WTC11 (cell line): ENCODE results near the gene BTBD1. TPM values are rescaled to one million over a fixed set of nuclear protein-coding genes. Genes with fewer than 3 reads are reported as not detected.
A peak's percentile ranks its signal among the peaks of the same experiment; 100 is the strongest.

Experiments used
- ATAC-seq: fragments of 200-7000 bp; cut with Tn5 transposase; 2 replicates; pipeline ENCODE4 v1.10.0; 2021; ENCODE audit warnings: mild to moderate bottlenecking, moderate library complexity
- CTCF ChIA-PET: fragments of 300-600 bp; sonication (Branson Sonifier 250); formaldehyde crosslinking; loops from one replicate; lab custom pipeline; 2021; ENCODE audit warnings: antibody characterized with exemption; lab: Charles Lee
- POLR2A ChIA-PET: fragments of 350-600 bp; sonication (Branson Sonifier 250); formaldehyde crosslinking; loops from one replicate; lab custom pipeline; 2021; ENCODE audit warnings: antibody characterized with exemption; lab: Charles Lee
- DNase-seq: peaks from one replicate; pipeline ENCODE4 v3.0.0; 2021; ENCODE audit warnings: low spot score
- H3K27ac Mint-ChIP-seq: 2 replicates; pipeline ENCODE4 v1.8.0; 2021; ENCODE audit warnings: mixed read lengths
- H3K27me3 Mint-ChIP-seq: 2 replicates; pipeline ENCODE4 v1.8.0; 2021; ENCODE audit warnings: low read depth, mild to moderate bottlenecking, moderate library complexity, mixed read lengths
- H3K36me3 Mint-ChIP-seq: 2 replicates; pipeline ENCODE4 v1.8.0; 2021; ENCODE audit warnings: mixed read lengths
- H3K4me1 Mint-ChIP-seq: 2 replicates; pipeline ENCODE4 v1.8.0; 2022; ENCODE audit warnings: mixed read lengths
- H3K4me3 Mint-ChIP-seq: 2 replicates; pipeline ENCODE4 v1.8.0; 2021; ENCODE audit warnings: mild to moderate bottlenecking, moderate library complexity, mixed read lengths
- H3K9me3 Mint-ChIP-seq: 2 replicates; pipeline ENCODE4 v1.8.0; 2021; ENCODE audit warnings: mixed read lengths
- AR ChIP-seq: fragments of 250-450 bp; sonication (Bioruptor Pico); IDR thresholded peaks from 2 replicates; pipeline ENCODE4 v1.9.0; 2021; ENCODE audit warnings: mild to moderate bottlenecking
- ATF1 ChIP-seq: sonication (generic); formaldehyde crosslinking; IDR thresholded peaks from 2 replicates; pipeline ENCODE4 v1.8.1; 2023; ENCODE audit warnings: mild to moderate bottlenecking, moderate library complexity, missing genetic modification reagents
- CREM ChIP-seq: sonication (generic); formaldehyde crosslinking; IDR thresholded peaks from 2 replicates; pipeline ENCODE4 v1.8.1; 2022; ENCODE audit warnings: mild to moderate bottlenecking, missing genetic modification reagents, moderate library complexity
- EMX1 ChIP-seq: fragments of 250-450 bp; sonication (Bioruptor Pico); IDR thresholded peaks from 2 replicates; pipeline ENCODE4 v1.8.0; 2021; ENCODE audit warnings: mild to moderate bottlenecking
- ETV6 ChIP-seq: sonication (generic); formaldehyde crosslinking; IDR thresholded peaks from 2 replicates; pipeline ENCODE4 v1.8.1; 2022; ENCODE audit warnings: mild to moderate bottlenecking, missing genetic modification reagents
- GTF2I ChIP-seq: fragments of 250-450 bp; sonication (Bioruptor Pico); conservative IDR thresholded peaks from 2 replicates; pipeline ENCODE4 v1.4.0; 2021; ENCODE audit warnings: mild to moderate bottlenecking
- HMGA2 ChIP-seq: fragments of 250-450 bp; sonication (Bioruptor Pico); IDR thresholded peaks from 2 replicates; pipeline ENCODE4 v1.4.0; 2021; ENCODE audit warnings: mild to moderate bottlenecking, moderate library complexity
- TEAD4 ChIP-seq: sonication (generic); formaldehyde crosslinking; IDR thresholded peaks from 2 replicates; pipeline ENCODE4 v1.8.0; 2022; ENCODE audit warnings: mild to moderate bottlenecking, missing genetic modification reagents
- ZBTB21 ChIP-seq: sonication (generic); formaldehyde crosslinking; IDR thresholded peaks from 2 replicates; pipeline ENCODE4 v1.8.1; 2023; ENCODE audit warnings: mild to moderate bottlenecking, missing genetic modification reagents, borderline replicate concordance
- ZBTB43 ChIP-seq: sonication (generic); formaldehyde crosslinking; IDR thresholded peaks from 2 replicates; pipeline ENCODE4 v1.8.1; 2023; ENCODE audit warnings: mild to moderate bottlenecking, missing genetic modification reagents
- ZNF138 ChIP-seq: sonication (generic); formaldehyde crosslinking; conservative IDR thresholded peaks from 2 replicates; pipeline ENCODE4 v1.8.1; 2022; ENCODE audit warnings: mild to moderate bottlenecking, moderate library complexity, missing genetic modification reagents
- ZNF219 ChIP-seq: sonication (generic); formaldehyde crosslinking; IDR thresholded peaks from 2 replicates; pipeline ENCODE4 v1.8.0; 2023; ENCODE audit warnings: missing genetic modification reagents, mild to moderate bottlenecking, borderline replicate concordance
- ZNF263 ChIP-seq: sonication (generic); formaldehyde crosslinking; IDR thresholded peaks from 2 replicates; pipeline ENCODE4 v1.8.1; 2022; ENCODE audit warnings: low read depth, mild to moderate bottlenecking, moderate library complexity, missing genetic modification reagents
- ZNF396 ChIP-seq: fragments of 250-450 bp; sonication (Bioruptor Pico); IDR thresholded peaks from 2 replicates; pipeline ENCODE4 v1.8.0; 2021; ENCODE audit warnings: mild to moderate bottlenecking, moderate library complexity, borderline replicate concordance
- ZNF671 ChIP-seq: fragments of 250-450 bp; sonication (Bioruptor Pico); IDR thresholded peaks from 2 replicates; pipeline ENCODE4 v1.8.0; 2021; ENCODE audit warnings: mild to moderate bottlenecking
- total RNA-seq: library from RNA; stranded (reverse); gene quantifications from 3 replicates; pipeline ENCODE4 v1.2.3, GENCODE V29; 2021
- TF ChIP-seq, protein P1 (sequence below): sonication (generic); formaldehyde crosslinking; IDR thresholded peaks from 2 replicates; pipeline ENCODE4 v1.8.0; 2022; ENCODE audit warnings: missing genetic modification reagents
- TF ChIP-seq, protein P2 (sequence below): sonication (generic); formaldehyde crosslinking; IDR thresholded peaks from 2 replicates; pipeline ENCODE4 v1.8.1; 2023; ENCODE audit warnings: mild to moderate bottlenecking, missing genetic modification reagents
- TF ChIP-seq, protein P3 (sequence below): sonication (generic); formaldehyde crosslinking; IDR thresholded peaks from 2 replicates; pipeline ENCODE4 v1.8.1; 2023; ENCODE audit warnings: mild to moderate bottlenecking, missing genetic modification reagents, moderate library complexity

The BTBD1 gene
- total RNA-seq, 1 experiment from 2014 or later: 39.6 TPM

- TF ChIP-seq, protein P1, sequence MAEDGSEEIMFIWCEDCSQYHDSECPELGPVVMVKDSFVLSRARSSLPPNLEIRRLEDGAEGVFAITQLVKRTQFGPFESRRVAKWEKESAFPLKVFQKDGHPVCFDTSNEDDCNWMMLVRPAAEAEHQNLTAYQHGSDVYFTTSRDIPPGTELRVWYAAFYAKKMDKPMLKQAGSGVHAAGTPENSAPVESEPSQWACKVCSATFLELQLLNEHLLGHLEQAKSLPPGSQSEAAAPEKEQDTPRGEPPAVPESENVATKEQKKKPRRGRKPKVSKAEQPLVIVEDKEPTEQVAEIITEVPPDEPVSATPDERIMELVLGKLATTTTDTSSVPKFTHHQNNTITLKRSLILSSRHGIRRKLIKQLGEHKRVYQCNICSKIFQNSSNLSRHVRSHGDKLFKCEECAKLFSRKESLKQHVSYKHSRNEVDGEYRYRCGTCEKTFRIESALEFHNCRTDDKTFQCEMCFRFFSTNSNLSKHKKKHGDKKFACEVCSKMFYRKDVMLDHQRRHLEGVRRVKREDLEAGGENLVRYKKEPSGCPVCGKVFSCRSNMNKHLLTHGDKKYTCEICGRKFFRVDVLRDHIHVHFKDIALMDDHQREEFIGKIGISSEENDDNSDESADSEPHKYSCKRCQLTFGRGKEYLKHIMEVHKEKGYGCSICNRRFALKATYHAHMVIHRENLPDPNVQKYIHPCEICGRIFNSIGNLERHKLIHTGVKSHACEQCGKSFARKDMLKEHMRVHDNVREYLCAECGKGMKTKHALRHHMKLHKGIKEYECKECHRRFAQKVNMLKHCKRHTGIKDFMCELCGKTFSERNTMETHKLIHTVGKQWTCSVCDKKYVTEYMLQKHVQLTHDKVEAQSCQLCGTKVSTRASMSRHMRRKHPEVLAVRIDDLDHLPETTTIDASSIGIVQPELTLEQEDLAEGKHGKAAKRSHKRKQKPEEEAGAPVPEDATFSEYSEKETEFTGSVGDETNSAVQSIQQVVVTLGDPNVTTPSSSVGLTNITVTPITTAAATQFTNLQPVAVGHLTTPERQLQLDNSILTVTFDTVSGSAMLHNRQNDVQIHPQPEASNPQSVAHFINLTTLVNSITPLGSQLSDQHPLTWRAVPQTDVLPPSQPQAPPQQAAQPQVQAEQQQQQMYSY: no peak
- TF ChIP-seq AR (no peak), TEAD4 (CRISPR knock-in tag) (no peak), EMX1 (CRISPR knock-in tag) (no peak), GTF2I (CRISPR knock-in tag) (no peak)
Observed at GRCh38 chr15:83061680-83062079, 5.4 kb downstream of the BTBD1 start (continued).

DNA sequence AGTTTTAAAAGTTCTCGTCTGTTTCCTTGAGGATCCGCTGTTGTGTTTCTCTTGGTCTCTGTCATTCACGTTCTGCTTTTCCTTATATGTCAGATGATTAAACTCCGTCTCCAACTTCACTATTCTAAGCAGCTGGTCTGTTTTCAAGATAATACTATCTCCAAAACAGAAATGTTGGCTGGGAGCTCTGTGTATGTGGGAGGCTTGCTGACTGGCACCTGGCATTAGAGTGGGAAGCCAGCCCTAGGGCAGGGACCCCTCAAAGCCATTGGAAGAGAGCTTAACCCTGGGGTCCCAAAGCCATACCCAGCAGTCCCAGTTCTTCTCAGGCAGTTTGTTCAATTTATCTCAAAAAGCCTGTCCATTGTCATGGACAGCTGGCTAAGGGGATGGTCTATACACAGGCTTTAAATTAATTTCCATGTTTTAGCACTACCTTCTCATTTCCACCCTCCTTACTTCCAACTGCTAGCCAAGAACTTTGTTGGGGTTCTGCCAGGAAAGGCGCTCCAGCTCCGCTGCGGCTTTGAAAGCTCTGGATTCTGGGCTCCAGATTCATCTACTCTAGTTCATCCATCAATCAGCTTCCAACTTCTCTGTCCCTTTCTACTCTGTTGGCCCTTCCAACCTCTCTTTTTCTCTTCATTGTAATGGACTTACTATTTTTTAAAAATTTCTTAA, 9.2 kb downstream of the BTBD1 start:
- H3K36me3 Mint-ChIP-seq: peaks cover 22% of the 10 kb centered on the region
- no peaks in the 10 kb centered on the region for H3K27me3 Mint-ChIP-seq
- POLR2A ChIA-PET: no interaction called here
- no peaks in the 10 kb centered on the region for H3K9me3 Mint-ChIP-seq
- H3K4me1 Mint-ChIP-seq: peaks cover 21% of the 10 kb centered on the region
- no peak for DNase-seq
- no peak overlapping the region for H3K4me3 Mint-ChIP-seq
- H3K27ac Mint-ChIP-seq: peak overlapping the region; percentile 88
- TF ChIP-seq, protein P2, sequence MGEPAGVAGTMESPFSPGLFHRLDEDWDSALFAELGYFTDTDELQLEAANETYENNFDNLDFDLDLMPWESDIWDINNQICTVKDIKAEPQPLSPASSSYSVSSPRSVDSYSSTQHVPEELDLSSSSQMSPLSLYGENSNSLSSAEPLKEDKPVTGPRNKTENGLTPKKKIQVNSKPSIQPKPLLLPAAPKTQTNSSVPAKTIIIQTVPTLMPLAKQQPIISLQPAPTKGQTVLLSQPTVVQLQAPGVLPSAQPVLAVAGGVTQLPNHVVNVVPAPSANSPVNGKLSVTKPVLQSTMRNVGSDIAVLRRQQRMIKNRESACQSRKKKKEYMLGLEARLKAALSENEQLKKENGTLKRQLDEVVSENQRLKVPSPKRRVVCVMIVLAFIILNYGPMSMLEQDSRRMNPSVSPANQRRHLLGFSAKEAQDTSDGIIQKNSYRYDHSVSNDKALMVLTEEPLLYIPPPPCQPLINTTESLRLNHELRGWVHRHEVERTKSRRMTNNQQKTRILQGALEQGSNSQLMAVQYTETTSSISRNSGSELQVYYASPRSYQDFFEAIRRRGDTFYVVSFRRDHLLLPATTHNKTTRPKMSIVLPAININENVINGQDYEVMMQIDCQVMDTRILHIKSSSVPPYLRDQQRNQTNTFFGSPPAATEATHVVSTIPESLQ (CRISPR knock-in tag): no peak
- no peak for TF ChIP-seq ZNF396 (CRISPR knock-in tag)
- TF ChIP-seq HMGA2 (CRISPR knock-in tag): no peak
- no peak for TF ChIP-seq CREM (CRISPR knock-in tag)
- no peak for TF ChIP-seq ETV6
- TF ChIP-seq ATF1 (CRISPR knock-in tag): no peak
- TF ChIP-seq ZBTB21: no peak
- TF ChIP-seq ZNF219 (CRISPR knock-in tag): no peak
- TF ChIP-seq ZNF671 (CRISPR knock-in tag): no peak
- TF ChIP-seq ZNF138 (CRISPR knock-in tag): no peak
- TF ChIP-seq ZNF263: no peak
- TF ChIP-seq, protein P3, sequence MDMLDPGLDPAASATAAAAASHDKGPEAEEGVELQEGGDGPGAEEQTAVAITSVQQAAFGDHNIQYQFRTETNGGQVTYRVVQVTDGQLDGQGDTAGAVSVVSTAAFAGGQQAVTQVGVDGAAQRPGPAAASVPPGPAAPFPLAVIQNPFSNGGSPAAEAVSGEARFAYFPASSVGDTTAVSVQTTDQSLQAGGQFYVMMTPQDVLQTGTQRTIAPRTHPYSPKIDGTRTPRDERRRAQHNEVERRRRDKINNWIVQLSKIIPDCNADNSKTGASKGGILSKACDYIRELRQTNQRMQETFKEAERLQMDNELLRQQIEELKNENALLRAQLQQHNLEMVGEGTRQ (CRISPR knock-in tag): no peak
- TF ChIP-seq ZBTB43 (CRISPR knock-in tag): no peak
- CTCF ChIA-PET: interaction anchor here (1.3 to 1.7 kb wide), 2 partner anchors 10 to 47 kb away, joined by 5 read pairs; partner anchors contain the start of genes BTBD1 and C15orf40
- peak; percentile 43 for ATAC-seq
